ENCODE data around the gene ANP32E.
"Not testable (repeated sequence)": the region's sequence is repeated elsewhere in the genome, so short reads cannot be mapped to it uniquely, and the experiment has no call there.

The ANP32E gene

GRCh38 chr1:150235294-150235851 lies 539 bp downstream of the ANP32E start:
- Histone ChIP-seq H3K9ac (ENCODE audit: low read depth, low read length) (peak overlapping the region; percentile 96), H3K9me3 (ENCODE audit: control insufficient read depth, insufficient read depth, low read length) (no peaks in the 10 kb centered on the region; the same call in 1 of the 2 replicates), H3K36me3 (ENCODE audit: insufficient read depth, low read length) (peaks cover 5% of the 10 kb centered on the region; the same call in 1 of the 2 replicates)

DNA sequence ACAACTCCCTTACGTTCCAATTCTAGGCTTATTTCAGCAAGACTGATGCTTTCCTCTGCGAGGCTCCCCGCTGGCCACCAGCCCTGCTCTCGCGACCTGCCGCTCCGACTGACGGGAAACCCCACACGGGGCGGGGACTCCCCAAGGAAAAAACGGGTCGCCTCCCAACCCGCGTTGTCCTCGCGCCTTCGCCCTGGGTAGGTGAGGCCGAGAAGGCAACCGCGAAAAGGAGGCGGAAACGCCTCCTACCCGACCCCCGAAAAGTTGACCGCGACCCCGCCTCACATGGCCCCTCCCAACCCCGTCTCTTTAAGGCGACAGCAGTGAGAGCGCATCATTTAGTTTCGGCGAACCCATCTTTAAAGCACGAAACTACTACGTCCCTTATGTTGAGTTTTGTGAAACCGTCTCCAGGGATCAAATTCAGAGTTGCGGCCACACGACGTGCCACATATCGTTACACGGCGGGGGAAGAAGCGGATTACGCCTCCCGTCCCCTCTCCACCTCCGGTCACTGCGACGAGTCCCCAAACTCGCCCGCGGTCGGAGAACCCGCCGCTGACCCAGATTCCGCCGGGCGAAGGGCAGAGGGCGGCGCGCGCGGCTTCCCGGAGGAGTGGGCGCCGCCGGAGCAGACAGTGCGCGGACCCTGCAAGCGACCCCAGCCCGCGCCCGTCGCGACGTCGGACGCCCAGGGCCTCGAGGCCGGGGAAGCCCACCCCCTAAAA lies 1.2 kb downstream of the ANP32E start:
- peaks cover 10% of the 10 kb centered on the region for H3K4me1 ChIP-seq (ENCODE audit: insufficient read depth, low read length)
- no peaks in the 10 kb centered on the region; the same call in 1 of the 2 replicates for H3K9me3 ChIP-seq (ENCODE audit: control insufficient read depth, insufficient read depth, low read length)
- peaks cover 5% of the 10 kb centered on the region; the same call in 1 of the 2 replicates for H3K36me3 ChIP-seq (ENCODE audit: insufficient read depth, low read length)
- H3K9ac ChIP-seq (ENCODE audit: low read depth, low read length), result peak overlapping the region; percentile 96

More at GRCh38 chr1:150235294-150235851, 539 bp downstream of the ANP32E start:
- H3K4me1 ChIP-seq (ENCODE audit: insufficient read depth, low read length), result peaks cover 10% of the 10 kb centered on the region

GRCh38 chr1:150234309-150234565 lies 1.7 kb downstream of the ANP32E start:
- peaks cover 10% of the 10 kb centered on the region for H3K4me1 ChIP-seq (ENCODE audit: insufficient read depth, low read length)
- H3K9ac ChIP-seq (ENCODE audit: low read depth, low read length), result peak overlapping the region; percentile 96
- H3K9me3 ChIP-seq (ENCODE audit: control insufficient read depth, insufficient read depth, low read length), result no peaks in the 10 kb centered on the region
- H3K36me3 ChIP-seq (ENCODE audit: insufficient read depth, low read length), result peaks cover 5% of the 10 kb centered on the region; the same call in 1 of the 2 replicates

GRCh38 chr1:150233359-150234308 lies 2.3 kb downstream of the ANP32E start:
- H3K4me1 ChIP-seq (ENCODE audit: insufficient read depth, low read length), result peaks cover 10% of the 10 kb centered on the region
- peaks cover 5% of the 10 kb centered on the region; the same call in 1 of the 2 replicates for H3K36me3 ChIP-seq (ENCODE audit: insufficient read depth, low read length)
- H3K9ac ChIP-seq (ENCODE audit: low read depth, low read length), result peak overlapping the region; percentile 96
- no peaks in the 10 kb centered on the region for H3K9me3 ChIP-seq (ENCODE audit: control insufficient read depth, insufficient read depth, low read length)

- H3K9ac ChIP-seq (ENCODE audit: low read depth, low read length); H3K9me3 ChIP-seq (ENCODE audit: control insufficient read depth, insufficient read depth, low read length); H3K36me3 ChIP-seq (ENCODE audit: insufficient read depth, low read length): not testable (repeated sequence)
- peaks cover 10% of the 10 kb centered on the region for H3K4me1 ChIP-seq (ENCODE audit: insufficient read depth, low read length)
Measured at GRCh38 chr1:150232921-150233320, 3.0 kb downstream of the ANP32E start.

DNA sequence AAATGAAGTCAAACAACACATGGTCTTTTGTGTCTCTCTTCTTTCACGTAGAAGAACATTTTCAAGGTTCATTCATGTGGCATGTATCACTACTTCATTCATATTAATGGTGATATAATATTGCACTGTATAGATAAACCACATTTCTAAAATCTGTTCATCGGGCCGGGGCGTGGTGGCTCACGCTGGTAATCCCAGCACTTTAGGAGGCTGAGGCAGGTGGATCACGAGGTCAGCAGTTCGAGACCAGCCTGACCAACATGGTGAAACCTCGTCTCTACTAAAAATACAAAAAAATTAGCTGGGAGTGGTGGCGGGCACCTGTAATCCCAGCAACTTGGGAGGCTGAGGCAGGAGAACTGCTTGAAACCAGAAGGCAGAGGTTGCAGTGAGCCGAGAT lies 7.7 kb downstream of the ANP32E start:
- not testable (repeated sequence) for H3K4me1 ChIP-seq (ENCODE audit: insufficient read depth, low read length); H3K9me3 ChIP-seq (ENCODE audit: control insufficient read depth, insufficient read depth, low read length); H3K9ac ChIP-seq (ENCODE audit: low read depth, low read length)
- H3K36me3 ChIP-seq (ENCODE audit: insufficient read depth, low read length), result peaks cover 20% of the 10 kb centered on the region; the same call in 1 of the 2 replicates

DNA sequence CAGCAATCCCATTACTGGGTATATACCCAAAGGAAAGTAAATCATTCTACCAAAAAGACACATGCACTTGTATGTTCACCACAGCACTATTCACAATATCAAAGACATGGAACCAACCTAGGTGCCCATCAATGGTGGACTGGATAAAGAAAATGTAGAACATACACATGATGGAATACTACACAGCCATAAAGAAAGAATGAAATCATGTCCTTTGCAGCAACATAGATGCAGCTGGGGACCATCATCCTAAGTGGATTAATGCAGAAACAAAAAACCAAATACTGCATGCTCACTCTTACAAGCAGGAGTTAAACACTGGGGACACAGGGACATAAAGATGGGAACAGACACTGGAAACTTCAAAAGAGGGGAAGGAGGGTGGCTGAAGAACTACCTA lies 8.7 kb downstream of the ANP32E start:
- Histone ChIP-seq H3K36me3 (ENCODE audit: insufficient read depth, low read length) (peaks cover 20% of the 10 kb centered on the region; the same call in 1 of the 2 replicates), H3K4me1 (ENCODE audit: insufficient read depth, low read length) (no peaks in the 10 kb centered on the region), H3K9me3 (ENCODE audit: control insufficient read depth, insufficient read depth, low read length) (no peaks in the 10 kb centered on the region), H3K9ac (ENCODE audit: low read depth, low read length) (no peak overlapping the region)

DNA sequence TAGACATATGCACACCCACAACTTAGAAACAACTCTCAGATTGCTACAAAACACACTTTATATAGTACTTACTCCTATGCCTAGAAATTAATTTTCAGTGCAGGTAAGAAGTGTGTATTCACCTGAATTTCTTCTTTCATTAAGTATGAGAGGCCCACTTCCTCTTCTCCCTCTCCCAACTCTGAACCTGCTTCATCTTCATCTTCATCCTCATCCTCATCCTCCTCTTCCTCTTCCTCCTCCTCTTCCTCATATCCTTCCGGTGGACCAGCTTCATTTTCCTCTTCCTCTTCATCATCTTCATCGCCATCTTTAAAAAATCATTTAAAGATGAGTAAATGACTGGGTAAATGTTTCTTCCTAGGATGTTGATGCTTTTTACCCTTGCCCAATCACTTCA lies 9.4 kb downstream of the ANP32E start:
- Histone ChIP-seq H3K4me1 (ENCODE audit: insufficient read depth, low read length) (no peaks in the 10 kb centered on the region), H3K9ac (ENCODE audit: low read depth, low read length) (no peak overlapping the region), H3K36me3 (ENCODE audit: insufficient read depth, low read length) (peaks cover 18% of the 10 kb centered on the region; the same call in 1 of the 2 replicates), H3K9me3 (ENCODE audit: control insufficient read depth, insufficient read depth, low read length) (no peaks in the 10 kb centered on the region)

DNA sequence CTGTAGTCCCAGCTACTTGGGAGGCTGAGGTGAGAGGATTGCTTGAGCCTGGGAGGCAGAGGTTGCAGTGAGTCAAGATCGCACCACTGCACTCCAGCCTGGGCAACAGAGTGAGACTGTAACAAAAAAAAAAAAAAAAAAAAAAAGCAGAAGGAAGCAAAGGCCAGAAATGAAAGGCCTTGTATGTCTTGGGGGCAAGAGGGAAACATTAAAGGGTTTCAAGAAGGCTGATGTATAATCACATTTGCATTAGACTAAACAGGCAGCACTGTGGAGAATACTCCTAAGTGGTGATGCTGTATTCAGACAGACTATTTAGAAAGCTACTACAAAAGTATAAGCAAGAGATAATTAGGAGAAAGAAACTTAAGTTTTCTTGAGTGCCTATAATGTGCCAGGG lies 10.4 kb downstream of the ANP32E start:
- no peaks in the 10 kb centered on the region for H3K4me1 ChIP-seq (ENCODE audit: insufficient read depth, low read length)
- peaks cover 18% of the 10 kb centered on the region; the same call in 1 of the 2 replicates for H3K36me3 ChIP-seq (ENCODE audit: insufficient read depth, low read length)
- no peak overlapping the region for H3K9ac ChIP-seq (ENCODE audit: low read depth, low read length)
- no peaks in the 10 kb centered on the region for H3K9me3 ChIP-seq (ENCODE audit: control insufficient read depth, insufficient read depth, low read length)

DNA sequence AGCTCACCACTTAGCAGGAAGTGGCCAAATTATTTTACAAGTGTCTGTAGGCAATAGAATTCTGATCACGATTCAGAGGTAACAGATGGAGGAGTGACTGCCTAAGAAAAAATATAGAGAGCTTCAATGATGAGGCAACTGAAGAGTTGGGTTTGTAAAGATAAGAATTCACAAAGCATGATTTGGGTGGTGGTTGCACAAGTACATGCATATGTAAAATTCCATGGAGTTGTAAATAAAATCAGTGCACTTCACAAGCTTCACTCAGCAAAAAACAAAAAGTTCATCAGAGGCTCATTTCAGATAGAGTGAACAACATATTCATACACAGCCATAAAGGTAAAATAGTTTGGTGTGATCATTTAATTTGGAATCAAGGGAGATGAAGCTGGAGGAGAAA lies 10.9 kb downstream of the ANP32E start:
- Histone ChIP-seq H3K4me1 (ENCODE audit: insufficient read depth, low read length) (no peaks in the 10 kb centered on the region), H3K36me3 (ENCODE audit: insufficient read depth, low read length) (peaks cover 19% of the 10 kb centered on the region; the same call in 1 of the 2 replicates), H3K9ac (ENCODE audit: low read depth, low read length) (no peak overlapping the region), H3K9me3 (ENCODE audit: control insufficient read depth, insufficient read depth, low read length) (no peaks in the 10 kb centered on the region)

DNA sequence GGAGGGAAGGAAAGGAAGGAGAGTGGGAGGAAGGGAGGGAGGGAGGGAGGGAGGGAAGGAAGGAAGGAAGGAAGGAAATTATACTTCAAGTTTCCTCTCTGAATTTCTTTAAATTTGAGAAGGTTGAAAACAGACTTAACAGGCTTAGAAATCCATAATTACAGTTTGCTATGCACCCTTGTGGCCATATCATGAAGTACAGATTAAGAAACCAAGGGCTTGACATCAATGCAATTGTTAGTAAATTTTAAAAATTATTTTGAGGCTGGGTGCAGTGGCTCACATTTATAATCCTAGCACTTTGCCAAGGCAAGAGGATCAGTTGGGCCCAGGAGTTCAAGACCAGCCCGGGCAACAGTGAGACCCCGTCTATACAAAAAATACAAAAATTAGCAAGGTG lies 14.4 kb downstream of the ANP32E start:
- Histone ChIP-seq H3K36me3 (ENCODE audit: insufficient read depth, low read length) (peaks cover 18% of the 10 kb centered on the region; the same call in 1 of the 2 replicates), H3K4me1 (ENCODE audit: insufficient read depth, low read length) (no peaks in the 10 kb centered on the region), H3K9me3 (ENCODE audit: control insufficient read depth, insufficient read depth, low read length) (no peaks in the 10 kb centered on the region)

DNA sequence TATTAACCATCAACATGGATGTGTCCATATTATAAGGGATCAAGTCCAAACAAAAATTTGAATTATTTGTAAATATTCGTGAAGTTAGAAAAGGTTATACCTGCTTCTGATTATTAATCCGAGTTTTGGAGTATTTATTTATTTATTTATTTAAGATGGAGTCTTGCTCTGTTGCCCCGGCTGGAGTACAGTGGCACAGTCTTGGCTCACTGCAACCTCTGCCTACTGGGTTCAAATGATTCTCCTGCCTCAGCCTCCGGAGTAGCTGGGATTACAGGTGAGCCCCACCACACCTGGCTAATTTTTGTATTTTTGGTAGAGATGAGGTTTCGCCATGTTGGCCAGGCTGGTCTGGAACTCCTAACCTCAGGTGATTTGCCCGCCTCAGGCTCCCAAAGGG lies 20.1 kb downstream of the ANP32E start:
- H3K4me1 ChIP-seq (ENCODE audit: insufficient read depth, low read length); H3K9me3 ChIP-seq (ENCODE audit: control insufficient read depth, insufficient read depth, low read length); H3K9ac ChIP-seq (ENCODE audit: low read depth, low read length); H3K36me3 ChIP-seq (ENCODE audit: insufficient read depth, low read length): not testable (repeated sequence)

More for the DNA sequence above, 14.4 kb downstream of the ANP32E start:
- H3K9ac ChIP-seq (ENCODE audit: low read depth, low read length), result no peak overlapping the region

- not testable (repeated sequence) for H3K9me3 ChIP-seq (ENCODE audit: control insufficient read depth, insufficient read depth, low read length); H3K36me3 ChIP-seq (ENCODE audit: insufficient read depth, low read length); H3K4me1 ChIP-seq (ENCODE audit: insufficient read depth, low read length)
- peak overlapping the region; percentile 77 for H3K9ac ChIP-seq (ENCODE audit: low read depth, low read length)
Measured at GRCh38 chr1:150214099-150214756, 21.7 kb downstream of the ANP32E start.
